CD14-positive monocyte (primary cell): ENCODE results near the gene DOK6. TPM values are rescaled to one million over a fixed set of nuclear protein-coding genes. Genes with fewer than 3 reads are reported as not detected.

Experiments used
- DNase-seq, 3 donors: peaks; one replicate each; pipeline ENCODE4 v3.0.0-alpha.2; 2011 to 2022
- H2AFZ ChIP-seq: 2 replicates; pipeline ENCODE4 v1.6.0; 2012; ENCODE audit warnings: mild to moderate bottlenecking, low read depth, low read length, inconsistent platforms; ENCODE audit not compliant: insufficient read depth, poor library complexity, severe bottlenecking
- H3K27ac ChIP-seq, 2 donors: 1 replicate in 1 of 2; 2 replicates in 1 of 2; pipeline ENCODE4 v1.5.1; 2012 to 2013; ENCODE audit warnings: low read length in 2 of 2, control low read depth in 1 of 2, inconsistent platforms in 1 of 2, low read depth in 1 of 2, mild to moderate bottlenecking in 1 of 2
- H3K27me3 ChIP-seq, 2 donors: one replicate each; pipeline versions ENCODE4 v1.6.0 to v1.6.1; 2011 to 2013; ENCODE audit warnings: low read length in 2 of 2; ENCODE audit not compliant: control insufficient read depth in 2 of 2, insufficient read depth in 2 of 2
- H3K36me3 ChIP-seq, 2 donors: replicated peaks in 1 of 2; 1 replicate in 1 of 2; 2 replicates in 1 of 2; pipeline versions ENCODE4 v1.5.1 to v1.6.1; 2012 to 2013; ENCODE audit warnings: low read length in 2 of 2, control low read depth in 1 of 2, inconsistent platforms in 1 of 2, mild to moderate bottlenecking in 1 of 2; ENCODE audit not compliant: insufficient read depth in 2 of 2, control insufficient read depth in 1 of 2
- H3K4me1 ChIP-seq, 2 donors: 1 replicate in 1 of 2; 2 replicates in 1 of 2; pipeline versions ENCODE4 v1.5.1 to v1.6.1; 2012 to 2013; ENCODE audit warnings: low read length in 2 of 2, control low read depth in 1 of 2, inconsistent platforms in 1 of 2, mild to moderate bottlenecking in 1 of 2, moderate library complexity in 1 of 2; ENCODE audit not compliant: insufficient read depth in 2 of 2, control insufficient read depth in 1 of 2
- H3K4me2 ChIP-seq: replicated peaks from 2 replicates; pipeline ENCODE3; 2012; ENCODE audit warnings: low read length, moderate library complexity, mild to moderate bottlenecking; ENCODE audit not compliant: poor library complexity, severe bottlenecking; ENCODE audit errors: extremely low read depth
- H3K4me3 ChIP-seq, 3 experiments: fragments of 200-600 bp in 1 of 3; sonication (generic) in 1 of 3; replicated peaks in 1 of 3; 1 replicate in 2 of 3; 2 replicates in 1 of 3; pipeline ENCODE4 v1.5.1; 2011 to 2013; ENCODE audit warnings: low read length in 3 of 3, mild to moderate bottlenecking in 3 of 3, control low read depth in 2 of 3, low read depth in 2 of 3, inconsistent platforms in 1 of 3, moderate library complexity in 1 of 3
- H3K79me2 ChIP-seq: 2 replicates; pipeline ENCODE4 v1.6.0; 2012; ENCODE audit warnings: mild to moderate bottlenecking, control low read depth, inconsistent platforms, low read length, moderate library complexity; ENCODE audit not compliant: insufficient read depth
- H3K9ac ChIP-seq: 2 replicates; pipeline ENCODE4 v1.6.0; 2017; ENCODE audit warnings: low read length, mild to moderate bottlenecking; ENCODE audit not compliant: insufficient read depth, poor library complexity, severe bottlenecking
- H3K9me3 ChIP-seq, 2 donors: replicated peaks in 1 of 2; 1 replicate in 1 of 2; 2 replicates in 1 of 2; pipeline versions ENCODE4 v1.5.1 to v1.6.1; 2012 to 2013; ENCODE audit warnings: low read length in 2 of 2, control low read depth in 1 of 2; ENCODE audit not compliant: control insufficient read depth in 1 of 2, insufficient read depth in 1 of 2
- H4K20me1 ChIP-seq: 2 replicates; pipeline ENCODE4 v1.6.0; 2012; ENCODE audit warnings: mild to moderate bottlenecking, low read length, control low read depth, moderate library complexity; ENCODE audit not compliant: insufficient read depth
- H3K27ac Mint-ChIP-seq, 7 donors: one replicate each; pipeline ENCODE4 v1.8.0; 2020; ENCODE audit warnings: mild to moderate bottlenecking in 7 of 7, mixed read lengths in 7 of 7, moderate library complexity in 6 of 7, inconsistent platforms in 2 of 7
- H3K27me3 Mint-ChIP-seq, 3 donors: one replicate each; pipeline ENCODE4 v1.8.0; 2021 to 2022; ENCODE audit warnings: low read depth in 3 of 3, mild to moderate bottlenecking in 3 of 3, mixed read lengths in 3 of 3, moderate library complexity in 3 of 3, inconsistent platforms in 1 of 3
- H3K36me3 Mint-ChIP-seq, 2 donors: one replicate each; pipeline ENCODE4 v1.8.0; 2020; ENCODE audit warnings: mixed read lengths in 2 of 2, inconsistent platforms in 1 of 2, mild to moderate bottlenecking in 1 of 2
- H3K4me1 Mint-ChIP-seq: one replicate; pipeline ENCODE4 v1.8.0; 2020; ENCODE audit warnings: mild to moderate bottlenecking, mixed read lengths
- H3K4me3 Mint-ChIP-seq, 2 donors: one replicate each; pipeline ENCODE4 v1.8.0; 2020; ENCODE audit warnings: mild to moderate bottlenecking in 2 of 2, mixed read lengths in 2 of 2, moderate library complexity in 1 of 2
- H3K9me3 Mint-ChIP-seq, 7 donors: one replicate each; pipeline ENCODE4 v1.8.0; 2020 to 2022; ENCODE audit warnings: mixed read lengths in 7 of 7, mild to moderate bottlenecking in 6 of 7, moderate library complexity in 6 of 7, inconsistent platforms in 2 of 7
- CTCF ChIP-seq: fragments of 200-600 bp; IDR thresholded peaks from one replicate; pipeline ENCODE4 v1.8.0; 2022; ENCODE audit warnings: antibody characterized with exemption, mild to moderate bottlenecking
- WGBS: methylation state at CpG from one replicate; pipeline ENCODE4 v1.1.5; 2013; ENCODE audit warnings: missing lambda C conversion rate; ENCODE audit not compliant: insufficient coverage; 5-methylcytosine and 5-hydroxymethylcytosine counted together
- intact Hi-C, 2 donors: fragments of 100-400 bp; cut with micrococcal nuclease; formaldehyde crosslinking; loops; one replicate each; pipeline versions ENCODE4 v1.15.0 to v1.15.1; 2023
- polyA plus RNA-seq, 3 donors: library from polyadenylated mRNA; depleted of rRNA in 1 of 3; unstranded in 2 of 3; stranded (reverse) in 1 of 3; fragments of 300-500 nt in 2 of 3; fragments of >200 nt in 1 of 3; fragmentation: Illumina TruSeq in 2 of 3; gene quantifications; 1 replicate in 2 of 3; 2 replicates in 1 of 3; pipeline ENCODE4 v1.2.3, GENCODE V29; 2012 to 2021

Gene DOK6
- polyA plus RNA-seq, 3 donors, result not detected

- no peak for DNase-seq
- TF ChIP-seq CTCF, result no peak
- Histone ChIP-seq H3K4me3 (no peak overlapping the region), H3K4me1 (no peaks in the 10 kb centered on the region), H3K9ac (no peak overlapping the region), H2AFZ (no peak overlapping the region), H3K36me3 (no peaks in the 10 kb centered on the region), H3K27me3 (peaks cover 31 to 46% of the 10 kb centered on the region in 2 donors), H3K27ac (no peak overlapping the region), H3K4me2 (no peak overlapping the region), H3K79me2 (no peaks in the 10 kb centered on the region), H3K9me3 (peaks cover 0 to 11% of the 10 kb centered on the region in 2 donors), H4K20me1 (no peaks in the 10 kb centered on the region)
- peaks cover 0 to 1% of the 10 kb centered on the region in 2 donors for H3K36me3 Mint-ChIP-seq
- H3K9me3 Mint-ChIP-seq, result peaks cover 0 to 16% (median 2%) of the 10 kb centered on the region in 7 donors
- intact Hi-C loops, result no loop called here
- H3K4me3 Mint-ChIP-seq, result peak overlapping the region in 1 of 2 donors; percentile 81
- H3K27me3 Mint-ChIP-seq, result peaks cover 40 to 48% (median 41%) of the 10 kb centered on the region in 3 donors
- 6% methylated on average over 18 of the region's 19 CpGs for WGBS
- H3K4me1 Mint-ChIP-seq, result no peaks in the 10 kb centered on the region
- H3K27ac Mint-ChIP-seq, result no peak overlapping the region
Measured at GRCh38 chr18:69401972-69402532, 1.4 kb downstream of the DOK6 start.

- intact Hi-C loops, result no loop called here
- no peak for DNase-seq
- peaks cover 0 to 1% of the 10 kb centered on the region in 2 donors for H3K36me3 Mint-ChIP-seq
- Histone ChIP-seq H3K9ac (no peak overlapping the region), H3K4me2 (no peak overlapping the region), H3K79me2 (no peaks in the 10 kb centered on the region), H3K9me3 (peaks cover 0 to 11% of the 10 kb centered on the region in 2 donors), H3K4me3 (no peak overlapping the region), H2AFZ (no peak overlapping the region), H4K20me1 (no peaks in the 10 kb centered on the region), H3K27ac (no peak overlapping the region), H3K36me3 (no peaks in the 10 kb centered on the region), H3K4me1 (no peaks in the 10 kb centered on the region), H3K27me3 (peaks cover 31 to 46% of the 10 kb centered on the region in 2 donors)
- H3K4me1 Mint-ChIP-seq, result no peaks in the 10 kb centered on the region
- peaks cover 0 to 14% (median 2%) of the 10 kb centered on the region in 7 donors for H3K9me3 Mint-ChIP-seq
- H3K27ac Mint-ChIP-seq, result no peak overlapping the region
- no peak for TF ChIP-seq CTCF
- H3K27me3 Mint-ChIP-seq, result peaks cover 40 to 48% (median 41%) of the 10 kb centered on the region in 3 donors
- WGBS, result 10% methylated on average over 20 of the region's 20 CpGs
- peak overlapping the region in 1 of 2 donors; percentile 81 for H3K4me3 Mint-ChIP-seq
Measured at GRCh38 chr18:69402533-69402989, 1.9 kb downstream of the DOK6 start.
